A549 (cell line): ENCODE data around the gene RUVBL2. TPM values are rescaled to one million over a fixed set of nuclear protein-coding genes. Genes with fewer than 3 reads are reported as not detected.

Experiments
- ATAC-seq, 2 experiments: fragments of 200-7000 bp in 1 of 2; fragments of >200 bp in 1 of 2; cut with Nextera tagmentation in 1 of 2; cut with Tn5 transposase in 1 of 2; 3 replicates each; pipeline versions ENCODE4 v1.8.0 to v1.9.1; 2018 to 2020; ENCODE audit warnings: mild to moderate bottlenecking in 1 of 2, moderate library complexity in 1 of 2
- CTCF ChIA-PET: fragments of 300-600 bp; sonication (Branson Sonifier 250); formaldehyde crosslinking; extraction: SDS; loops from one replicate; lab custom pipeline; 2021; ENCODE audit warnings: antibody characterized with exemption, inconsistent platforms; lab: Yijun Ruan, JAX
- POLR2A ChIA-PET: fragments of 350-600 bp; formaldehyde crosslinking; extraction: SDS; loops from one replicate; lab custom pipeline; 2021; ENCODE audit warnings: antibody characterized with exemption, inconsistent platforms; lab: Yijun Ruan, JAX
- DNase-seq, 2 experiments: peaks; one replicate each; pipeline versions ENCODE4 v3.0.0 to v3.0.0-alpha.2; 2011 to 2016; ENCODE audit warnings: low read depth in 1 of 2, low spot score in 1 of 2
- FAIRE-seq: peaks from 2 replicates; lab custom pipeline; 2011; peaks lifted over from hg19 to GRCh38; lab: Jason Lieb, UNC
- H3K27ac ChIP-seq, 2 experiments: fragments of >200 bp; sonication (Bioruptor Twin); formaldehyde crosslinking; 3 replicates each; pipeline ENCODE4 v1.5.1; 2016 to 2017
- H3K4me1 ChIP-seq: fragments of >200 bp; sonication (Bioruptor Twin); formaldehyde crosslinking; 3 replicates; pipeline ENCODE4 v1.6.1; 2016
- H3K4me2 ChIP-seq: fragments of >200 bp; sonication (Bioruptor Twin); formaldehyde crosslinking; 3 replicates; pipeline ENCODE4 v1.6.1; 2016
- H3K4me3 ChIP-seq: fragments of >200 bp; sonication (Bioruptor Twin); formaldehyde crosslinking; 3 replicates; pipeline ENCODE4 v1.5.1; 2016
- H3K9me3 ChIP-seq: fragments of >200 bp; sonication (Bioruptor Twin); formaldehyde crosslinking; 3 replicates; pipeline ENCODE4 v1.6.1; 2016
- CBX2 ChIP-seq: fragments of 200-600 bp; sonication (generic); IDR thresholded peaks from 2 replicates; pipeline ENCODE4 v1.6.1; 2016; ENCODE audit warnings: low read depth, mild to moderate bottlenecking, borderline replicate concordance
- CEBPB ChIP-seq, 2 experiments: fragments of >200 bp in 1 of 2; sonication (Bioruptor Twin) in 1 of 2; formaldehyde crosslinking in 1 of 2; IDR thresholded peaks; 2 replicates each; pipeline ENCODE4 v1.6.1; 2012 to 2016
- CHD2 ChIP-seq: fragments of 150-350 bp; IDR thresholded peaks from 2 replicates; pipeline ENCODE4 v1.6.1; 2014; ENCODE audit warnings: low read length; ENCODE audit not compliant: partially characterized antibody
- ESRRA ChIP-seq: fragments of 150-350 bp; IDR thresholded peaks from 2 replicates; pipeline ENCODE4 v1.6.1; 2014; ENCODE audit warnings: mild to moderate bottlenecking, low read length, borderline replicate concordance
- FOXS1 ChIP-seq: fragments of 250-450 bp; sonication (Bioruptor Pico); IDR thresholded peaks from 2 replicates; pipeline ENCODE4 v1.5.0; 2020; ENCODE audit warnings: mild to moderate bottlenecking, moderate library complexity
- HEYL ChIP-seq: fragments of 250-450 bp; sonication (Bioruptor Pico); IDR thresholded peaks from 2 replicates; pipeline ENCODE4 v1.8.0; 2021; ENCODE audit warnings: mild to moderate bottlenecking, moderate library complexity
- HOXA7 ChIP-seq: fragments of 250-450 bp; sonication (Bioruptor Pico); IDR thresholded peaks from 2 replicates; pipeline ENCODE4 v1.5.0; 2020; ENCODE audit warnings: mild to moderate bottlenecking, moderate library complexity
- HOXB5 ChIP-seq: fragments of 250-450 bp; sonication (Bioruptor Pico); IDR thresholded peaks from 2 replicates; pipeline ENCODE4 v1.5.0; 2020; ENCODE audit warnings: mild to moderate bottlenecking, moderate library complexity
- JUNB ChIP-seq: fragments of >200 bp; sonication (Bioruptor Twin); formaldehyde crosslinking; IDR thresholded peaks from 2 replicates; pipeline ENCODE4 v1.6.1; 2016
- KDM5A ChIP-seq: fragments of 200-600 bp; sonication (generic); IDR thresholded peaks from 2 replicates; pipeline ENCODE4 v1.6.1; 2016; ENCODE audit warnings: antibody characterized with exemption, mild to moderate bottlenecking
- MYC ChIP-seq: IDR thresholded peaks from 2 replicates; pipeline ENCODE4 v1.6.1; 2012; ENCODE audit warnings: mild to moderate bottlenecking, inconsistent platforms, low read length, improper control_type of control experiment, borderline replicate concordance
- NPAS2 ChIP-seq: fragments of 250-450 bp; sonication (Bioruptor Pico); IDR thresholded peaks from 2 replicates; pipeline ENCODE4 v1.8.0; 2022; ENCODE audit warnings: mild to moderate bottlenecking, moderate library complexity, borderline replicate concordance
- NR3C1 ChIP-seq: fragments of >200 bp; sonication (Bioruptor Twin); formaldehyde crosslinking; IDR thresholded peaks from 3 replicates; pipeline ENCODE4 v1.6.1; 2017
- POLR2AphosphoS2 ChIP-seq: conservative IDR thresholded peaks from 2 replicates; pipeline ENCODE4 v1.6.1; 2012; ENCODE audit warnings: low read length, improper control_type of control experiment, inconsistent platforms
- RAD21 ChIP-seq, 2 experiments: fragments of >200 bp in 1 of 2; sonication (Bioruptor Twin) in 1 of 2; formaldehyde crosslinking in 1 of 2; IDR thresholded peaks in 1 of 2; conservative IDR thresholded peaks in 1 of 2; 2 replicates in 1 of 2; 3 replicates in 1 of 2; pipeline ENCODE4 v1.6.1; 2012 to 2018; ENCODE audit warnings: inconsistent platforms in 1 of 2
- RFX5 ChIP-seq: fragments of 450-650 bp; IDR thresholded peaks from 2 replicates; pipeline ENCODE4 v1.7.1; 2014; ENCODE audit warnings: antibody characterized with exemption, mild to moderate bottlenecking, moderate library complexity
- SREBF2 ChIP-seq: fragments of 450-650 bp; IDR thresholded peaks from 2 replicates; pipeline ENCODE4 v1.6.1; 2014; ENCODE audit warnings: mild to moderate bottlenecking, moderate library complexity
- TP53 ChIP-seq: fragments of 250-450 bp; sonication (Bioruptor Pico); IDR thresholded peaks from 2 replicates; pipeline ENCODE4 v1.5.0; 2021; ENCODE audit warnings: mild to moderate bottlenecking, moderate library complexity
- ZFP36 ChIP-seq: fragments of 450-650 bp; IDR thresholded peaks from 2 replicates; pipeline ENCODE4 v1.6.1; 2014; ENCODE audit warnings: borderline replicate concordance; ENCODE audit not compliant: partially characterized antibody
- WGBS: methylation state at CpG from one replicate; pipeline ENCODE4 v1.1.6; 2017; ENCODE audit errors: missing lambda C conversion rate; 5-methylcytosine and 5-hydroxymethylcytosine counted together
- polyA plus RNA-seq, 4 experiments: library from polyadenylated mRNA; depleted of rRNA in 3 of 4; stranded (reverse); fragments of >200 nt; fragmentation: RNase III in 1 of 4; extraction: RNeasy Plus Mini Kit Qiagen cat#74134 plus additional on column Dnase treatment in 1 of 4; gene quantifications; 2 replicates in 3 of 4; 3 replicates in 1 of 4; pipeline ENCODE4 v1.2.3, GENCODE V29; 2011 to 2017
- TF ChIP-seq, protein P1 (sequence below): fragments of >200 bp; sonication (Bioruptor Twin); formaldehyde crosslinking; IDR thresholded peaks from 3 replicates; pipeline ENCODE4 v1.6.1; 2016
- TF ChIP-seq, protein P2 (sequence below): fragments of 150-350 bp; IDR thresholded peaks from 2 replicates; pipeline ENCODE4 v1.6.1; 2014; ENCODE audit warnings: low read depth, mild to moderate bottlenecking, low read length
- TF ChIP-seq, protein P3 (sequence below): fragments of >200 bp; sonication (Bioruptor Twin); formaldehyde crosslinking; IDR thresholded peaks from 3 replicates; pipeline ENCODE4 v1.5.1; 2016
- TF ChIP-seq, protein P4 (sequence below): fragments of 200-600 bp; sonication (generic); IDR thresholded peaks from 2 replicates; pipeline ENCODE4 v1.6.1; 2016; ENCODE audit warnings: antibody characterized with exemption, mild to moderate bottlenecking, moderate library complexity

Gene RUVBL2
- polyA plus RNA-seq, 2 of the 4 experiments (the other 2 are of a cell fraction): 186 to 225 TPM

DNA sequence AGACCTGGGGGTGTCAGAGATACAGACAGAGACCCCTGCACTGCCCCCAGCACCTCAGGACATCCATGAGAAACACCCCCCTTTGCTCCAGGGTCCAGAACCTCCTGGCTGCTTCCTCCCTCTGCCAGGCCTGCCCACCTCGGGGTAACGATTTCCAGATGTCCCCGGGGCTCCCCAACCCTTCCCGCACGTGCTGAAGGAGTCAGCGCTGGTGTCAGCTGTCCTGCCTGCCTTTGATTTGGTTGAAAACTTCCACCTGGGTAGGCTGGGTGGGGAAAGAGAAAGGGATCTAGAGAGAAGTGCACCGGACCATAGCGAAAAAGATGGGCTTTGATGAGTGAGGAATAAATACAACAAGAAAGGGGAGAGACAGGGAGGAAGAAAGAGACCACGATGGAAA, 65.4 kb downstream of the RUVBL2 start:
- POLR2A ChIA-PET: no interaction called here
- no peak for DNase-seq
- Histone ChIP-seq H3K4me3 (no peak overlapping the region), H3K4me1 (peaks cover 12% of the 10 kb centered on the region), H3K9me3 (no peaks in the 10 kb centered on the region), H3K27ac (no peak overlapping the region), H3K4me2 (no peak overlapping the region)
- no peak for ATAC-seq
- no peak for FAIRE-seq
- TF ChIP-seq RFX5: no peak
- TF ChIP-seq NR3C1: no peak
- no peak for TF ChIP-seq CEBPB (IDR thresholded peaks at IDR 0.05)
- TF ChIP-seq FOXS1: no peak
- TF ChIP-seq HEYL (CRISPR knock-in tag): no peak
- TF ChIP-seq RAD21 (conservative IDR thresholded peaks at IDR 0.05 in 1 of 2, IDR thresholded peaks at IDR 0.05 in 1 of 2): no peak
- no peak for TF ChIP-seq KDM5A
- no peak for TF ChIP-seq HOXB5 (CRISPR knock-in tag)
- TF ChIP-seq NPAS2 (CRISPR knock-in tag): no peak
- TF ChIP-seq, protein P1, sequence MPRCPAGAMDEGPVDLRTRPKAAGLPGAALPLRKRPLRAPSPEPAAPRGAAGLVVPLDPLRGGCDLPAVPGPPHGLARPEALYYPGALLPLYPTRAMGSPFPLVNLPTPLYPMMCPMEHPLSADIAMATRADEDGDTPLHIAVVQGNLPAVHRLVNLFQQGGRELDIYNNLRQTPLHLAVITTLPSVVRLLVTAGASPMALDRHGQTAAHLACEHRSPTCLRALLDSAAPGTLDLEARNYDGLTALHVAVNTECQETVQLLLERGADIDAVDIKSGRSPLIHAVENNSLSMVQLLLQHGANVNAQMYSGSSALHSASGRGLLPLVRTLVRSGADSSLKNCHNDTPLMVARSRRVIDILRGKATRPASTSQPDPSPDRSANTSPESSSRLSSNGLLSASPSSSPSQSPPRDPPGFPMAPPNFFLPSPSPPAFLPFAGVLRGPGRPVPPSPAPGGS: no peak
- no peak for TF ChIP-seq HOXA7 (CRISPR knock-in tag)
- CTCF ChIA-PET: interaction anchor here (1.0 to 7.3 kb wide), 10 partner anchors 14 to 271 kb away, joined by 3 to 96 read pairs (median 8); partner anchors contain the start of genes GYS1, KCNA7 and RUVBL2
- WGBS: 85% methylated on average over 9 of the region's 9 CpGs

DNA sequence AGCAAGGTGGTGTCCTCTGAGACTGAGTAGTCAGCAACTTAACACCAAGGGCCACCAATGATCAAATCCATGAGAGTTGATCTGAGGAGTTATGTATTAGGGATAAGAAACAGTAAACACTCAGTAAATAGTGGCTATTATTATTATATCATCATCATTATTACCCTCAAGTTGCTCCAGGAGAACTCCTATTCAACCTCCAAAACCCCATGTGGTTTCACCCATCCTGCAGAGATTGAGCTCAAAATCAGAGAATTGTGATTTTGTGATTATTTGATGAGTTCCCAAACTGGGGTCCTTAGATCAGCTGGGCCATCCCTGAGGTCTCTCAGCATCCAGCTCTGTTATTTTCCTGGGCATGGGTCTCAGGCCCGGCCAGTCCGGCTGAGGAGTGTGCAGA, 67.3 kb downstream of the RUVBL2 start:
- FAIRE-seq (peak; percentile 18), DNase-seq (no peak), ATAC-seq (no peak)
- no peak overlapping the region for H3K4me3 ChIP-seq
- peaks cover 28% of the 10 kb centered on the region for H3K4me1 ChIP-seq
- POLR2A ChIA-PET: no interaction called here
- no peak overlapping the region for H3K4me2 ChIP-seq
- no peaks in the 10 kb centered on the region for H3K9me3 ChIP-seq
- TF ChIP-seq CBX2 (no peak), RFX5 (no peak), MYC (no peak), CHD2 (no peak), JUNB (no peak), KDM5A (no peak), HEYL (CRISPR knock-in tag) (no peak), ZFP36 (no peak), SREBF2 (no peak), POLR2AphosphoS2 (no peak), NR3C1 (no peak), ESRRA (no peak), TP53 (CRISPR knock-in tag) (no peak), HOXA7 (CRISPR knock-in tag) (no peak), NPAS2 (CRISPR knock-in tag) (no peak)
- TF ChIP-seq, protein P2, sequence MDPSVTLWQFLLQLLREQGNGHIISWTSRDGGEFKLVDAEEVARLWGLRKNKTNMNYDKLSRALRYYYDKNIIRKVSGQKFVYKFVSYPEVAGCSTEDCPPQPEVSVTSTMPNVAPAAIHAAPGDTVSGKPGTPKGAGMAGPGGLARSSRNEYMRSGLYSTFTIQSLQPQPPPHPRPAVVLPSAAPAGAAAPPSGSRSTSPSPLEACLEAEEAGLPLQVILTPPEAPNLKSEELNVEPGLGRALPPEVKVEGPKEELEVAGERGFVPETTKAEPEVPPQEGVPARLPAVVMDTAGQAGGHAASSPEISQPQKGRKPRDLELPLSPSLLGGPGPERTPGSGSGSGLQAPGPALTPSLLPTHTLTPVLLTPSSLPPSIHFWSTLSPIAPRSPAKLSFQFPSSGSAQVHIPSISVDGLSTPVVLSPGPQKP: no peak
- TF ChIP-seq, protein P1: no peak
- TF ChIP-seq, protein P3, sequence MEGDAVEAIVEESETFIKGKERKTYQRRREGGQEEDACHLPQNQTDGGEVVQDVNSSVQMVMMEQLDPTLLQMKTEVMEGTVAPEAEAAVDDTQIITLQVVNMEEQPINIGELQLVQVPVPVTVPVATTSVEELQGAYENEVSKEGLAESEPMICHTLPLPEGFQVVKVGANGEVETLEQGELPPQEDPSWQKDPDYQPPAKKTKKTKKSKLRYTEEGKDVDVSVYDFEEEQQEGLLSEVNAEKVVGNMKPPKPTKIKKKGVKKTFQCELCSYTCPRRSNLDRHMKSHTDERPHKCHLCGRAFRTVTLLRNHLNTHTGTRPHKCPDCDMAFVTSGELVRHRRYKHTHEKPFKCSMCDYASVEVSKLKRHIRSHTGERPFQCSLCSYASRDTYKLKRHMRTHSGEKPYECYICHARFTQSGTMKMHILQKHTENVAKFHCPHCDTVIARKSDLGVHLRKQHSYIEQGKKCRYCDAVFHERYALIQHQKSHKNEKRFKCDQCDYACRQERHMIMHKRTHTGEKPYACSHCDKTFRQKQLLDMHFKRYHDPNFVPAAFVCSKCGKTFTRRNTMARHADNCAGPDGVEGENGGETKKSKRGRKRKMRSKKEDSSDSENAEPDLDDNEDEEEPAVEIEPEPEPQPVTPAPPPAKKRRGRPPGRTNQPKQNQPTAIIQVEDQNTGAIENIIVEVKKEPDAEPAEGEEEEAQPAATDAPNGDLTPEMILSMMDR: no peak
- TF ChIP-seq, protein P4, sequence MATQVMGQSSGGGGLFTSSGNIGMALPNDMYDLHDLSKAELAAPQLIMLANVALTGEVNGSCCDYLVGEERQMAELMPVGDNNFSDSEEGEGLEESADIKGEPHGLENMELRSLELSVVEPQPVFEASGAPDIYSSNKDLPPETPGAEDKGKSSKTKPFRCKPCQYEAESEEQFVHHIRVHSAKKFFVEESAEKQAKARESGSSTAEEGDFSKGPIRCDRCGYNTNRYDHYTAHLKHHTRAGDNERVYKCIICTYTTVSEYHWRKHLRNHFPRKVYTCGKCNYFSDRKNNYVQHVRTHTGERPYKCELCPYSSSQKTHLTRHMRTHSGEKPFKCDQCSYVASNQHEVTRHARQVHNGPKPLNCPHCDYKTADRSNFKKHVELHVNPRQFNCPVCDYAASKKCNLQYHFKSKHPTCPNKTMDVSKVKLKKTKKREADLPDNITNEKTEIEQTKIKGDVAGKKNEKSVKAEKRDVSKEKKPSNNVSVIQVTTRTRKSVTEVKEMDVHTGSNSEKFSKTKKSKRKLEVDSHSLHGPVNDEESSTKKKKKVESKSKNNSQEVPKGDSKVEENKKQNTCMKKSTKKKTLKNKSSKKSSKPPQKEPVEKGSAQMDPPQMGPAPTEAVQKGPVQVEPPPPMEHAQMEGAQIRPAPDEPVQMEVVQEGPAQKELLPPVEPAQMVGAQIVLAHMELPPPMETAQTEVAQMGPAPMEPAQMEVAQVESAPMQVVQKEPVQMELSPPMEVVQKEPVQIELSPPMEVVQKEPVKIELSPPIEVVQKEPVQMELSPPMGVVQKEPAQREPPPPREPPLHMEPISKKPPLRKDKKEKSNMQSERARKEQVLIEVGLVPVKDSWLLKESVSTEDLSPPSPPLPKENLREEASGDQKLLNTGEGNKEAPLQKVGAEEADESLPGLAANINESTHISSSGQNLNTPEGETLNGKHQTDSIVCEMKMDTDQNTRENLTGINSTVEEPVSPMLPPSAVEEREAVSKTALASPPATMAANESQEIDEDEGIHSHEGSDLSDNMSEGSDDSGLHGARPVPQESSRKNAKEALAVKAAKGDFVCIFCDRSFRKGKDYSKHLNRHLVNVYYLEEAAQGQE: no peak
- no peak overlapping the region for H3K27ac ChIP-seq
- 100% methylated on average over 2 of the region's 2 CpGs for WGBS
- CTCF ChIA-PET: interaction anchor here (0.9 to 7.3 kb wide), 11 partner anchors 12 to 273 kb away, joined by 3 to 96 read pairs (median 4); partner anchors contain the start of genes GYS1, KCNA7 and RUVBL2
